Activated T-cell treated with anti-CD3 and anti-CD28 coated beads for 24 hours (primary cell): Measurements from ENCODE around the gene RAB43.
"Not testable (repeated sequence)": the region's sequence is repeated elsewhere in the genome, so short reads cannot be mapped to it uniquely, and the experiment has no call there.

Experiments used
- DNase-seq: peaks from one replicate; pipeline ENCODE4 v3.0.0-alpha.2; 2020; ENCODE audit warnings: low read depth

Gene RAB43

DNA sequence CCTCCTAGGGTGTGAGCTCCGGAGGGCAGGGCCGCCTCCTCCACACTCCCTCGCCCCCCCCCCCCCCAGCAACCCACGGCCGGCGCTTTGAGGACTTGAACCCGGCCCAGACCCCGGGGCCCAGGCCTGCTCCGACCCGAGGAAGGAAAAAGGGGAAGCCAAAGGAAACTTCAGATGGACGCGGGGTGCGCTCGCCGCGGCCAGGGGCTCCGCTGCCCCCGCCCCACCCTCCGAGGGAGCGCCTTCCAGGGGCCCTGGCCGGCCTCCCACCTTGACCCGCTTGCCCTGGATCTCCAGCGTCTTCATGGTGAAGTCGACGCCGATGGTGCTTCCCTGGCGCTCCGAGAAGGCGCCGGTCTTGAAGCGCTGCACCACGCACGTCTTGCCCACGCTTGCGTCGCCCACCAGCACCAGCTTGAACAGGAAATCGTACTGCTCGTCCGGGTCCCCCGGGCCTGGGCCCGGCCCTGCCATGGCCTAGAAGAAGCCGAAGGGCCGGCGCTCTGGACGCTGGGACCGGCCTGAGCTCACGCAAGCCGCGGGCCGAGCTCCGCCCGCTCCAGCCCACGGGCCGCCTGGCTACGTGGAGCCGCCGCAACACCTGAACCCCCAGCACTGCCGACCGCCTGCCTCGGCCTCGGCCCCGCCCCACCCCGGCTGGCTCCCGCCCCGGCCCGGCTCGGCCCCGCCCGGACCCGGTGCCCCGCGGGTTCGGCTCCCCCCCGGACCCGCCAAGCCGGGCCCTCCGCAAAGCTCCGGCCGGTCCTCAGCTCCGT, 400 bp downstream of the RAB43 start:
- DNase-seq, result no peak

DNA sequence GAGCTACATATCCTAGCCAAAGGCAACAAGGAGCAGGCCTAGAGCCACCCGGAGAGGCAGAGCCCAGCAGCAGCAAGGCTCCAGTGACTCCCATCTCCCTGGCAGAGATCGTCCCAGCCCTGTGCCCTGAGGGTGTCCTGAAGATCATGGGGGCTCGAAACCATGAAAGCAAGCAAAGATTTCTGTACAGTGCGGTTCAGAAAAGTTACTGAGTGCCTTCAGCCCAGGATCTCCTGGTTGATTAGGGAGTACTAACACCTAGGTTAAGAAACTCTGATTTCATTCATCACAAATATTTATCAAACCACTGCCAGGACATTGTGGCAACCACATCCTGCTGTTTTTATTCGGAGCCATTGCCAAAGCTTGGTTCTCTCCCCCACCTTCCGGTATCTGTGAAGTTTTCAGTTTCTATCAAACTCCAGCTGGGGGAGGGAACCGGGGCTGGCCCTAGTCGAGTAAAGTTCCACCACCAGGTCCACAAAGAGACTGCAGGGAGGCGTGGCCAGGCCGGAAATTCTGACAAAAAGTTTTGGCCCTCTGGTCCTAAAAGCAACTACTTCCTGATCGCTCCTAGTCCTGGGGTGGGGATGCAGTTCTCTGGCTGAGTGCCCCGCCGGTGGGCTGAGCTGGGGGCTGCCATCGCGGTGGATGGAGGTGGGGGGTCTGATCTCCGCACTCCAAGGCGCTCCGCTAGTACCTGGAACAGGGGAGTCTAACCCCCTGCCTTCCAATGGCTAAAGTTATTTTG, 1.2 kb downstream of the RAB43 start:
- DNase-seq, result peak; percentile 88

DNA sequence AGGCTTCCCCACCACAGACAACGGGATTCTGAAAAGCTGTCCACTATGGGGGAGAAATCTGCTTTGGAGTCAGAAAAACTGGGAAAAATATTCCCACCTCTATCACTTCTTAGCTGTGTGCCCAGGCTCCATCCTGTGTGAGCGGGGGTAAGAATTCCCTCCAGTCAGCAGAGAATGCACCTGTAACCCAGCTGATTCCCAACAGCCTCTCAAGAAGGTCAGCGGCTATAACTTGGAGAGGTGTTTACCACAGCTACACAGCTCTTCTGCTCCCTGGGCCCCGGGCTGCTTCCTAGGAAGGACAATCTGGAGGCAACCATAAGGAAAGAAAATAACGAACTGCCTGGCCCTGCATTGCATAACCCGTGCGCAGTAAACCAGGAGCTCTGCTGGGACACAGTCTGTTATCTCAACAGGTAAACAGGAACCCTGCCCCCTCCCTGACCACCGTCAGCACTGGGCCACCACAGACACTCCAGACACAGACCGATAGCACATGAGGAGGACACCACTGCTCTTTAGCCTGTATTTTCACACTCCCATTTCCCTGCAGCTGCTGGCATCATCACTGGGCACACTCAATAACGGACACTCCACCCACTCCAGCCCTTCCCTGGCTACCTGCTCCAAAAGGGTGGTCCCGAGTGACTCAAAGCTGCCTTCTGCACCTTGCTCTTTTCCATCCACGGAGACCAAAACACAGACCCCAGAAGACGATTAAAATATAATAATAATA, 2.1 kb downstream of the RAB43 start:
- DNase-seq, result no peak

DNA sequence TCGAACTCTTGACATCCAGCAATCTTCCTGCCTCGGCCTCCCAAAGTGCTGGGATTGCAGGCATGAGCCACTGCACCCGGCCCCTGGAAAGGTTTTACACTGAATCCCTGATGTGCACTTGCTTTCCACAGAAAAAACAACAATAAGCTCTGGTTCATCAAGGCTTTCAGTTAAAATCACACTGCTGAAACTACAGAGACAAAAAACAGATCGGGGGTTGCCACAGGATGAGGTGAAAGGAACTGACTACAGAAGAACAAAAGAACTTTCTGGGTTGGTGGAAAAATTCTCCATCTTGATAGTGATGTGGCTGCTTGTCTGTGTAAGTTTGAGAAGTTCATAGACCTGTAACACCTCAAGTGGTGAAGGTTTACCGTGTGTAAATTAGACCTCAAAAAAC, 2.9 kb downstream of the RAB43 start:
- peak; percentile 23 for DNase-seq

DNA sequence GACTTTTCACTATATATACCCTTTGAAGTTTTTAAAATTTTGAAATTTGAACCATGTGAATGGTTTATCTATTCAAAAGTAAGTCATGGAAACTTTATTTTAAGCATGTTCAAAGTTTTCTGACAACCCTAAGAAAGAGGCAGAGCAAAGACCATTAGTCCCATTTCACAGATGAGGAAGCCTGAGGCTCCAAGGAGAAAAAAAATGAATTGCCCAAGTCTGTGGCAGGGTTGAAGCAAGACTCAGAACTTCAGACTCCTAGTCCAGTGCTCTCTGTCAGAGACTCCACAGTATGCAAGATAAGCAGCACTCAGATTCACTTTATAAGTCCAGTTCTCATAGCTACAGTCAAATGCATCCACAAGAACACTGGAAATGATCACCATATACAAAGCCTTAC, 4.5 kb downstream of the RAB43 start:
- no peak for DNase-seq

DNA sequence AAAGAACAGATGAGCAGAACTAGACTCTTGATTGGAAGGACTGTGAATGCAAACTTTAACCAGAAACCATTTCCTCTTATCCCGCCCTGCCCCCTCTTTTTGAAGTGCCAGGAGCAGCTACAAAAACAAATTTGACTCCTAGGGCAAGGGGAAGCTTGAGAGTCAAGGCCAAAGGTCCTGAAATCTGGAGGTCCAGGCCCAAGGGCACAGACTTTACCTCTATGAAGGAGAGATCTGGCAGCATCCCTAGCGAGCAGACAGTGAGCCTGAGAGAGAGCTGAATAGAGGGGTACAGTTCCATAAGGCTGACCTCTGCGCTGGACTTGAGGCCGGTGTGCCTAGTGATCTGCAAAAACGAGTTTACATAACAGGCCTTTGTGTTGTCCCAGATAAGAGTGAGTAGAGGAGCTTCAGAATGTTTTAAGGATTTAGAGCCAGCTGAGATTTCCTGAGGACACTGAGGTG, 5.1 kb downstream of the RAB43 start:
- DNase-seq, result no peak

DNA sequence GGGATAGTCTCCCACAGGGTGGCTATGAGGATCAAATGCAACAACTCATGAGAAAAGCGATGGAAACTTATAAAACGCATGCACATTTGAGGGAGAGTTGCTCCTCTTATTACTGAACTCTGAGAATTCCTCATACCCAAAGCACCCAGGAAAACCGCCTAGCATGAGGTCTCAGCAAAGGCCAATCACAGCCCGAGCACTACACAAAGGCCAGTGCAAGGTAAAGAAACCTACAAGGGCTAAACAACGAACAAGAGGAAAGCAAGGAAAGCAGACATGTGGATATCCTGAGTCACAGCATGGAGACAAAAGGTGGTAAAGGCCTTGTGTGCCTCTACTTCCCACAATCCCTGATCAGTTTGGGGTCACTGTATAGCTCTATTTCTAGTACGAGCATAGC, 7.1 kb downstream of the RAB43 start:
- DNase-seq, result no peak

DNA sequence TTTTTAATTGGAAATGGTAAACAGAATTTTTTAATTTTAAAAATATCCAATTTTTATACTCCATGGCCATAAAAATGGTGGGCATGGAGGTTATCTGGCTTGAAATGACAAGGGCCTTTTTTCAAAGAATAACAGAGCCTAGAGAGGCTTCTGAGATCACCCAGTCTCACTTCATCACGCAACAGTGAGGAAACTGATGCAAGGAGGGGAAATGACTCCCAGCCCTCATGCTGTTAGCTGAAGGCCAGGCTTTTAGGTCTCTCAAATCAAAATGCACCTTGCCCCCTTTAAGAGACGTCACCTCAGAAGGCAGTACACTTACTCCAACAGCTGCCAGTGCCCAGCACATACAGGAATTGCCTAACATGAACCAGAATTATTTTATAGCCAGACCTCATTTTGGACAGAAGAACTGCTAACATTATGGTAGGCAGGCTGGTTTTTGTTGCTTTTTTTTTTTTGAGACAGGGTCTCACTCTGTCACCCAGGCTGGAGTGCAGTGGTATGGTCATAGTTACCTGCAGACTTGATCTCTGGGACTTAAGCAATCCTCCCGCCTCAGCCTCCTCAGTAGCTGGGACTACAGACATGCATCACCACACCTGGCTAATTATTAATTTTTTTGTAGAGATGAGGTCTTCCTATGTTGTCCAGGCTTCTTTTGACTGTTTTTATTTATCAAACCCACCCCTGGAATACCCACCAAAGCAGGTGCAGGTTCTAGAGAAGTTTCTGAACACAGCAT, 9.1 kb downstream of the RAB43 start:
- no peak for DNase-seq

DNA sequence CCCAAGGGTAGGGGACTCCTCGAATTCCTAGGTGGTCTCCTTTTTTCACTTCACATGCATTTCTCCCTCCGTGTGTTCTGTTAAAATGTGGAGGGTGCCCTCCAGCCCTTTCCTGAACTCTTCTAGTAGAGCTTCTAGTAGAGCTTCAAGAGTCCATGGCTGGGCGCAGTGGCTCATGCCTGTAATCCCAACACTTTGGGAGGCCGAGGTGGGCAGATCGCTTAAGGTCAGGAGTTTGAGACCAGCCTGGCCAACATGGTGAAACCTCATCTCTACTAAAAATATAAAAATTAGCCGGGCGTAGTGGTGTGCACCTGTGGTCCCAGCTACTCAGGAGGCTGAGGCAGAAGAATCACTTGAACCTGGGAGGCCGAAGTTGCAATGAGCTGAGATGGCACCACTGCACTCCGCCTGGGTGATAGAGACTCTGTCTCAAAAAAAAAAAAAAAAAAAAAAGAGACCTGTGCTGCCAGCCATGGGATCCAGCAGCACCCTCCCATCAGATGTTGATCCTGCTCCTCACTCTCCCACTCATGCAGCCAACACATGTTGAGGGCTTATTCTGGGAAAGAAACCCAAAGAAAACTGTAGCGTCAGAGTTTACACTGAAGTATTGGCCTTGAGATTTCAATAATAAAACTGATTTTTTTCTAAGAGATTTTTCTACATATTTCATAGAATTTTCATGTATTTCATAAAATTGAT, 10.4 kb downstream of the RAB43 start:
- not testable (repeated sequence) for DNase-seq

DNA sequence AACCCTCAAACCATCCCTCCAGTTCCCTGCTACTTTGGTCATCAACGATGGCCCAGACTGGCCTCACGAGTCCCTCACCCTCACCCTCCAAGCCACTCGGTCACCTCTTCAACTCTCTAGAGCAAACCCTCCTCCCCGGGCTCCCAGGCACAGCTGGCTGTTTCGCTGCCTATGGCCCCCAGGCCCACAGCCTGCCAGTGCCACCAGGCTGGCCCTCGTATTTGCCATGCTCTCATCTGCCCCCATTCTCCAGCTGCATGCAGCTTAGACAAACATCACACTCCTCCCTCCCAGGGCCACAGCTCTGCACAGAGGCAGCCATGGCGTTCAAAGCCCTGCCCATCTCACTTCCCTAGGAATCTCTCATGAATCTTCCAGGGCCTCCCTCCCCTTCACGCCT, 13.8 kb downstream of the RAB43 start:
- DNase-seq, result no peak

DNA sequence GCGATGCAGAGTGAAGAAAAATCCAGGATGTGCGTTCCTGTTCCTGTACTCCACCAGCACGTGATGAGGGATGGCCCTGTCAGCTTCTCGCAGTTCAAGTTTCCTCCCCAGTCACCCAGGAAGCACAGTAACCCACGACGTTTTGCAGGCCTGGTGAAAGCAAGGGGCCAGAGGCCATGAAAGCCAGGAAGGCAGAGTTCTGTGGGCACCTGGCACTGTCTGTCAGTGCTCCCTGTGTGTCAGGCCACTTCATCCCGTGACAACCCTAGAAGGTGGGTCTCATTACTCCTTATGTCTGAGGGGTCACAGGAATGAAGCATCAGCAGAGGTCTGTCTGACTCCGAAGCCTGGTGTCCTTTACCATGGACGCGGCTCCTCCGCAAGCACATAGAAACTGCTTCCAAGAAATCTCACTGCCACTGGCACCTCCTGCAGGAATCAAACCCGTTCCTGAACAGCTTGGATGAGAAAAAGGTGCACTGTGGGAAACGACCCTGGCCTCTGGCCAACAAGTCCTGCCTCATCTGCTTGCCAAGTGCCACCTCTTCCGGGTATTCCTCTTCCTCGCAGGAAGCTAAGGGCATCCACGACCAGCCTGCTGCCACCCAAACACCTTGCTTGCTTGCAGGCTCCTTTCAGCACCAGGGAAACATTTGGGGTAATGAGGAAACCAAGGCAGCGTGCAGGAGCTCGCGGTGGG, 14.6 kb downstream of the RAB43 start:
- no peak for DNase-seq

DNA sequence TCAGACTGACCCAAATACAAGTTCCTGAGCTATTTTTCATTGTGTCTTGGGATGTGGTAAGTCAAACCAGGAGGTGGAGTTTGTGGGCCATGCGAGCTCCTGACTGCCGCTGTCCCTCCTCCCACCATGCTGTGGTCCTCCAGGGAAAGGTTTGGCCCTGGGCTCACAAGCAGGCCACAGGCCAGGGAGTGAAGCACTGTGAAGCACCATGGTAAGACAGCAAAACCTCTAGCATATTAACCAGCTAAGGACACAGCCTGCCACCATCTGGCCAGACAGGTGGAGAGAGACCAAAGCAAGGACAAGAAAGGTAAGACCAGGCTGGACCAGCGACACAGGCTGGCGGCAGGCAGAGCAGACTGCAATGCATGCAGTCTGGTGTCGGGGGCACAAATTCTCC, 15.3 kb downstream of the RAB43 start:
- no peak for DNase-seq

DNA sequence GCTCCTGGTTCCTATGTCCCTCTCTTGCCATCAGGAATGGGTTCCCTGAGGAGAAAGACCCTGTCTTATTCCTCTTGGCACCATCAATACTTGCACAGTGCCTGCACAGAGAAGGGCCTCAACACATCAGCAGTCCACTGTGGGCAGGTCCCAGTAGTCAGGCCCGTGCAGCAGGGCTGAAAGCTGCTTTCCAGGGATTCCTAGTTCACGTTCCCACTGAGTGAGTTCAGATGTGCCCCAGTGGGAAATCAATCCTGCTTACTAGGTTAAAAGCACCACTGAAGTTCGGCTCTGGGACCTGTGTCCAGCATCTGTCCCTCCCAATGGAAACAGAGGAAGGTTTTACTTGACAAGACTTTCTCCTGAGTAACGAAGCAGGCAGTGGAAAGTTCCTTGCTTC, 15.7 kb downstream of the RAB43 start:
- no peak for DNase-seq

DNA sequence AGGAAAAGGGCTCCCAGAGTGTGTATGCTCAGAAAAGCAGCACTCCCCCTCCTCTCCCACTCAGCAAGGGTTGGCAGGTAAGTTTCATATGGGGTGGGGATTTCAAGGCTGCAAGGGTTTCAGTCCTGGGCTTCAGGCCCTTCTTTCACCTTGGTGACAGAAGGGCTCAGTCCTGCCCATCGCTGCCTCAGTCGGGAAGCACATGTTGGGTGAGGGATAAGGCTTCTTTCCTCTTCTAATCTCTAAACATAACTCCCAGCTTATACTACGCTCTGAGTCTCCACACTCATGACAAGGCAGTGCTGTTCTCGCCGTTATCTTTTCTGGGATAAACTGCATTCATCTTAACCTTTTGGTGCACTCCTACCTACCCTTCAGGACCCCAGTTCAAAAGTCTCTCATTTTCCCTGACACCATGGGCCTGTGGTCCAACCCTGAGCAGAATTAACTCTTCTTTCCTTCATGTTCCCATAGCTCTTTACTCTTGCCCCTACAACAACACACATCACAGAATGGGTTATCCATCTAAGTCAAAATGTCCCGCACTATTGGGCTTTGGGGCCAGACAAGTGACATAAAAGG, 17.0 kb downstream of the RAB43 start:
- DNase-seq, result no peak

DNA sequence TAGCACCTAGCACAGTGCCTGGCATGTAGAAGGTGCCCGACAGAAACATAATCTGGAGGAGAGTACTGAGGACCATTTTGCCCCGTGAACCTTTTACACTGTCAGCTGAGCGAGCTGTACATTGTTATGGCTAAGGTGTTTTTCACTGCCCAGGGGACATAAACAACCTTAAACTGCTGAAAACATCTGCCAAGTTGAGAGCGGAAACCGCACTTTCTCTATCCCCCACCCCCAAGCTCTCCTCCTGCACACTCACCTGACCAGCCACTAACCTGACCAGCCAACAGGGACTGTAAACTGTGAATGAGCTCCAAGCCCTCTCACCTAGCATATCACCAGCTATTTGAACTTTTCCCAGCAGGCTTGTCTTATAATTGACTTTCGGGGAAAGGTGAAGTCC, 17.6 kb downstream of the RAB43 start:
- no peak for DNase-seq

DNA sequence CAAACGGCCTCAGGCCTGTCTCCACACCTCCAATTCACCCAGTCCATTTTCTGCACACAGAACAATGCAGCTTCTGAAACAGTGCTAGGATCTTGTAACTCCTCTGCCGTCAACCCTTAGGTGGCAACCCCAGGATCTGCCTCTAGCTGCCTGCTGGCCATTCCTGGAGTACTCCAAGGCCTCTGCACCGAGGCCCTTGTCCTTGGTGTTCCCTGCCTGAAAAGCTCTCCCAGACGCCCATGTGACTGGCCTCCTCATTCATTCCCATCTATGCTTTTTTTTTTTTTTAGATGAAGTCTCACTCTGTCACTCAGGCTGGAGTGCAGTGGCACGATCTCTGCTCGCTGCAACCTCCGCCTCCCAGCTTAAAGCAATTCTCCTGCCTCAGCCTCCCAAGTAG, 18.3 kb downstream of the RAB43 start:
- no peak for DNase-seq

DNA sequence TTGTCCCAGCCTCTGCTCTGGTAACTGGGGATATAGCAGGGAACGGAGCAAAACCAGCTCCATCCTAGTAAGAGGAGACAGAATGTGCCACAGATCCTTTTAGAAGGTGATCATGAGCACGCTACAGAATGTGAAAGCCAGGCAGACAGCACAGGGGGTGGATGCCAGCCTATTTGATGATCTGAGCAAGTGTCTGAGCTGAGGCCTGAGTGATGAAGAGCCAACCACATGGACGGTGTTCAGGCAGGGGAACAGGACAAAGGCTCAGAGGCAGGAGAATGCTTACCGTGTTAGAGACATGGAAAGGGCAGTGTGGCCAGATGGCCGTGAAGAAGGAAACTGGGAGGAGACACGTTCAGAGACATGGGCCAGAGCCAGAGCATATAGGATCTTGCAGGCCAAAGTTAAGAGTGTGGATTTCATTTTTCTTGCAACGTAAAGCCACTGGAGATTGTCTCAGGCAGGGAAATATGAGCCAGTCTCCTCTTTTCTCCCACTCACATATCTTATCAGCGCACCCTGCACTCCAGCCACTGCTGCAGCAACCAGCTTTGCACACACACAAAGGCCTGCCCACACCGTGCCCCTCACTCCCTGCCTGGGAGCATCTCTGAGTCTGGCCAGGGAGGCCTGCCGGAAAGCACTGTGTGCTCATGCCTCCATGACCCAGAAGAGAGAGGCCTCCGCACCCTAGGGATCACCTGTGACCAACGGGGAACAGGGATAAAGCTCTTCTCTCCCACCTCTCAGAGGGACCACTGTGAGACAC, 20.1 kb downstream of the RAB43 start:
- no peak for DNase-seq

DNA sequence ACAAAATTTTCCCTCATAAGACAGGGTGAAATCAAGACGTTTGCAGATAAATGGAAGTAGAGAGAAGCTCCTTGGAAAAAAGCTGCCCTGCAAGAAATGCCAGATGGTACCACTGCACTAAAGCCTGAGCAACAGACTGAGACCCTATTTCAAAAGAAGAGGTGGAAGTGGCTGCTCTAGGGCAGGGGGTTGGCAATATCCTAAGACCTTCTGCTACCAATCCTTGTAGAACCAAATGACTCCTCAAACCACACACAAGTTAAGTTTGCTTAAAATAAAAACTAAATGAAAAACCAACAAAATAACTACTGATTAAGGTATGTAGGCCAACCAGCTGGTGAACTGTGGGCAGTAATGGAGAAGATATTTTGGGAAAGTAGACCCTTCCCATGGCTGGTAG, 21.3 kb downstream of the RAB43 start:
- no peak for DNase-seq

DNA sequence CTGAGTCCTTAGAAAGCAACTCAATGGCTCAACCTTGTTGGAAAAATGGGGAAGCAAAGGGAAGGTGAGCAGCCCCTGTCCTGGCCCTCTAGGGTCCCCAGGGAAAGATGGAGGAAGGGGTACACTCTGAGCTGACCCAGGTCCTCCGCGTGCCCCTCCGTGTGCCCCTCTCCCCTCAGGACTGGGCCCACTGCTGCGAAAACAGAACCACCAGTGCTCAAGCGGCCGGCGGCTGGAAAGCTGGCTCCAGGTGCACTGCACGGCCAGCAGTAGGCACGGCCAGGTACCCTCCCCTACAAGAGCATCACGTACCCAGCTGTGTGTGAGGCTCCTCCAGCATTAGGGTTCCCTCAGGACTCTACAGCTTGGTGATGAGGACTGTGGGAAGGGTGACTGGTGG, 26.3 kb downstream of the RAB43 start:
- DNase-seq, result no peak

DNA sequence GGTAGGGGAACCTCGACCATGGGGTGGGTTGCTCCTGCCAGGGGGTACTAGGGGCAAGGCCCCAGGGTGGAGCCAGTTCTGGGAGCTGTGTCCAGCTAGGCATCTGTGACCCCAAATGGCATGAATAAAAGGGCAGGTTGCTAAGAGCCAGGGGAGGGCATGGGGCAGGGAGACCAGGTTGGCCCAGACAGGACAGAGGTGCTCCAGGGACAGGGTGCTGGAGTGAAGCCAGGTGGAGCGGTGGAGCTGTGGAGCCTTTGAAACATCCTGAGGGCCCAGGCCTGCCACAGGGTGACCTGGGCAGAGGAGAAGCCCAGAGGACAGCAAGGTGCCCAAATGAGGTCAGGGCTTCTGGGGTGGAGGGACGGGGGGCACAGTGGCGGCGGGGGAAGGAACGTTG, 33.3 kb downstream of the RAB43 start:
- DNase-seq, result not testable (repeated sequence)
